SH-SY5Y (cell line): Measurements from ENCODE around the gene LONP2.

Source experiments
- GATA2 ChIP-seq: IDR thresholded peaks from 2 replicates; pipeline ENCODE4 v1.6.1; 2011; ENCODE audit warnings: mild to moderate bottlenecking, low read depth, low read length
- GATA3 ChIP-seq: IDR thresholded peaks from 2 replicates; pipeline ENCODE4 v1.6.1; 2011; ENCODE audit warnings: low read depth, mild to moderate bottlenecking, low read length, moderate library complexity

DNA sequence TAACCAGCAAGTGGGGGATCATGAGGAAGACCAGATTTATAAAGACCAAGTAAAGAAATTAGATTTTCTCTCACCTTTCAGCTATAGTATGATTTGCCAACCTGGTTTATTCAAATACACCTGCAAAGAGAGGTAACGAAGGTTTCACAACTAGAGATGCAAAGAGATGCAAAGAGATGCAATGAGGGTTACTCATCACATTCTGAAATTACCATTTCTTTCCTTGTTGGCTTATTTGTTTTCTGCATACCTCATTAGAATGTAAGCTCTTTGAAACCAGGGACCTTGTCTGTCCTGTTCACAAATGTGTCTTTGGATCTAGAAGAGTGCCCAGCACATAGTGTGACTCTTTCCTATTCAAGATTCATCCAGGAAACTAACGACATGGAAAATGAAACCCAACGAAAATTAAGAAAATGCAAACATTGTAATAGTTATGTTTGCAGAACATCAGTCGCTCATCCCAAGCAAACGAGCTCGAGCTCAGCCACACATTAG is 9.0 kb upstream of the LONP2 start:
- TF ChIP-seq GATA2 = no peak
- no peak for TF ChIP-seq GATA3
